Hindlimb muscle (tissue), 1 donor: ENCODE results near the gene MRPS23. TPM values are rescaled to one million over a fixed set of nuclear protein-coding genes. Genes with fewer than 3 reads are reported as not detected.

Source experiments
- DNase-seq: peaks from one replicate; pipeline ENCODE4 v3.0.0-alpha.2; 2013
- polyA plus RNA-seq: library from polyadenylated mRNA; unstranded; fragments of 120-200 nt; gene quantifications from one replicate; pipeline ENCODE4 v1.2.1, GENCODE V29; 2013; ENCODE audit not compliant: insufficient read length

The MRPS23 gene
- polyA plus RNA-seq, 1 donor: 33.1 TPM

GRCh38 chr17:57877803-57878377, 28.0 kb upstream of the MRPS23 start:
- DNase-seq: no peak

- no peak for DNase-seq
Measured at GRCh38 chr17:57876866-57877237, 27.0 kb upstream of the MRPS23 start.

- DNase-seq: no peak
Measured at GRCh38 chr17:57876023-57876865, 26.4 kb upstream of the MRPS23 start.

GRCh38 chr17:57875290-57876022, 25.6 kb upstream of the MRPS23 start:
- peak; percentile 88 for DNase-seq

- DNase-seq: peak; percentile 92
Measured at GRCh38 chr17:57874434-57875289, 24.8 kb upstream of the MRPS23 start.

- DNase-seq: no peak
Measured at GRCh38 chr17:57874058-57874419, 24.2 kb upstream of the MRPS23 start.

GRCh38 chr17:57873261-57874057, 23.6 kb upstream of the MRPS23 start:
- no peak for DNase-seq

- no peak for DNase-seq
Measured at GRCh38 chr17:57872536-57872935, 22.7 kb upstream of the MRPS23 start.

- DNase-seq: no peak
Measured at GRCh38 chr17:57871863-57872262, 22.0 kb upstream of the MRPS23 start.

- DNase-seq: no peak
Measured at GRCh38 chr17:57871155-57871554, 21.3 kb upstream of the MRPS23 start.

- no peak for DNase-seq
Measured at GRCh38 chr17:57870283-57870635, 20.4 kb upstream of the MRPS23 start.

- DNase-seq: no peak
Measured at GRCh38 chr17:57869617-57870282, 19.9 kb upstream of the MRPS23 start.

GRCh38 chr17:57868910-57869616, 19.2 kb upstream of the MRPS23 start:
- DNase-seq: no peak

GRCh38 chr17:57868007-57868909, 18.4 kb upstream of the MRPS23 start:
- peak; percentile 76 for DNase-seq

- no peak for DNase-seq
Measured at GRCh38 chr17:57867126-57867525, 17.3 kb upstream of the MRPS23 start.

GRCh38 chr17:57866723-57867122, 16.9 kb upstream of the MRPS23 start:
- no peak for DNase-seq

GRCh38 chr17:57866319-57866718, 16.5 kb upstream of the MRPS23 start:
- DNase-seq: no peak

GRCh38 chr17:57864273-57864672, 14.4 kb upstream of the MRPS23 start:
- no peak for DNase-seq
